Panc1 (cell line): ENCODE results near the gene MOSMO. TPM values are rescaled to one million over a fixed set of nuclear protein-coding genes. Genes with fewer than 3 reads are reported as not detected.
"Not testable (repeated sequence)": the region's sequence is repeated elsewhere in the genome, so short reads cannot be mapped to it uniquely, and the experiment has no call there.

ENCODE experiments used
- ATAC-seq: fragments of 200-7000 bp; cut with Tn5 transposase; 2 replicates; pipeline ENCODE4 v1.9.1; 2020; ENCODE audit warnings: mild to moderate bottlenecking, moderate library complexity
- BruUV-seq: library from RNA; stranded (reverse); fragments of 400-500 nt; replicated peaks from 2 replicates; lab custom pipeline; 2021; lab: Mats Ljungman, UMichigan
- CTCF ChIA-PET: fragments of 300-600 bp; sonication (Branson Sonifier 250); formaldehyde crosslinking; loops from one replicate; lab custom pipeline; 2022; ENCODE audit warnings: antibody characterized with exemption; lab: Charles Lee
- POLR2A ChIA-PET: fragments of 300-600 bp; sonication (Branson Sonifier 250); formaldehyde crosslinking; loops from one replicate; lab custom pipeline; 2022; ENCODE audit warnings: antibody characterized with exemption; lab: Charles Lee
- DNase-seq: peaks from one replicate; pipeline ENCODE4 v3.0.0-alpha.2; 2010; ENCODE audit warnings: low read depth, low spot score
- H3K27ac ChIP-seq: 2 replicates; pipeline ENCODE4 v1.5.1; 2011; ENCODE audit warnings: mild to moderate bottlenecking, low read length, inconsistent platforms
- H3K27me3 ChIP-seq: fragments of 200-500 bp; sonication (Bioruptor generic); 2 replicates; pipeline ENCODE4 v1.6.0; 2014; ENCODE audit warnings: low read length, inconsistent platforms; ENCODE audit not compliant: control insufficient read depth, insufficient read depth
- H3K36me3 ChIP-seq: fragments of 200-500 bp; sonication (Bioruptor generic); 2 replicates; pipeline ENCODE4 v1.5.1; 2014; ENCODE audit warnings: inconsistent platforms, mild to moderate bottlenecking, low read length, moderate library complexity; ENCODE audit not compliant: control insufficient read depth, insufficient read depth
- H3K4me1 ChIP-seq: 2 replicates; pipeline ENCODE4 v1.5.1; 2011; ENCODE audit warnings: inconsistent platforms, mild to moderate bottlenecking, low read length, moderate library complexity; ENCODE audit not compliant: control insufficient read depth, insufficient read depth
- H3K4me3 ChIP-seq, 2 experiments: 2 replicates each; pipeline ENCODE4 v1.5.1; 2011 to 2012; ENCODE audit warnings: low read depth in 2 of 2, low read length in 2 of 2, mild to moderate bottlenecking in 2 of 2, inconsistent platforms in 1 of 2, moderate library complexity in 1 of 2
- H3K9me3 ChIP-seq: fragments of 200-500 bp; sonication (Bioruptor generic); 2 replicates; pipeline ENCODE4 v1.5.1; 2014; ENCODE audit warnings: low read depth, mild to moderate bottlenecking, inconsistent platforms, low read length, moderate library complexity; ENCODE audit not compliant: control insufficient read depth, insufficient read depth
- CTCF ChIP-seq: fragments of 450-650 bp; IDR thresholded peaks from 2 replicates; pipeline ENCODE4 v1.5.1; 2017; ENCODE audit warnings: mild to moderate bottlenecking
- POLR2AphosphoS5 ChIP-seq: IDR thresholded peaks from 2 replicates; pipeline ENCODE4 v1.6.1; 2012; ENCODE audit warnings: mild to moderate bottlenecking, low read depth, low read length, moderate library complexity
- REST ChIP-seq, 2 experiments: IDR thresholded peaks; 2 replicates each; pipeline ENCODE4 v1.6.1; 2011 to 2012; ENCODE audit warnings: low read depth in 2 of 2, control low read depth in 1 of 2, low read length in 1 of 2, mild to moderate bottlenecking in 1 of 2, moderate library complexity in 1 of 2; ENCODE audit not compliant: insufficient read depth in 1 of 2
- SIN3A ChIP-seq: IDR thresholded peaks from 2 replicates; pipeline ENCODE4 v1.6.1; 2012; ENCODE audit warnings: low read depth, mild to moderate bottlenecking, low read length, moderate library complexity, borderline replicate concordance; ENCODE audit not compliant: insufficient read depth
- TCF7L2 ChIP-seq: IDR thresholded peaks from 2 replicates; pipeline ENCODE4 v1.6.1; 2011; ENCODE audit warnings: mild to moderate bottlenecking, low read depth, low read length, inconsistent platforms
- in situ Hi-C: cut with HindIII; loops from 2 replicates; pipeline ENCODE4 v1.10.0; 2016; ENCODE audit warnings: low sequenced_read_pairs, low pct_unique_long_range_greater_than_20kb
- intact Hi-C: fragments of 100-400 bp; cut with micrococcal nuclease; formaldehyde crosslinking; loops from one replicate; pipeline ENCODE4 v1.10.0; 2022; ENCODE audit not compliant: unreplicated experiment
- total RNA-seq: library from RNA; stranded (reverse); gene quantifications from one replicate; pipeline ENCODE4 v1.2.1, GENCODE V29; 2021; ENCODE audit not compliant: unreplicated experiment

Gene MOSMO
- total RNA-seq, 1 experiment from 2014 or later: 20.6 TPM

GRCh38 chr16:22023505-22023904, 15.6 kb downstream of the MOSMO start:
- TF ChIP-seq TCF7L2 (no peak), CTCF (no peak), REST (IDR thresholded peaks at IDR 0.05; ENCODE audit: insufficient read depth in 1 of 2, low read depth in 2 of 2, low read length in 1 of 2) (no peak), SIN3A (no peak), POLR2AphosphoS5 (no peak)
- Histone ChIP-seq H3K9me3 (no peaks in the 10 kb centered on the region), H3K36me3 (no peaks in the 10 kb centered on the region), H3K27me3 (no peaks in the 10 kb centered on the region), H3K4me3 (no peak overlapping the region), H3K4me1 (peaks cover 40% of the 10 kb centered on the region), H3K27ac (peak overlapping the region; percentile 46)
- POLR2A ChIA-PET: no interaction called here
- ATAC-seq: no peak
- intact Hi-C loops: no loop called here
- in situ Hi-C loops: no loop called here
- no TSS peak for BruUV-seq
- DNase-seq: no peak
- CTCF ChIA-PET: no interaction called here

- BruUV-seq, H3K4me3 ChIP-seq, H3K27me3 ChIP-seq, ATAC-seq, H3K9me3 ChIP-seq, in situ Hi-C loops, H3K36me3 ChIP-seq, DNase-seq, intact Hi-C loops: not testable (repeated sequence)
- ChIA-PET CTCF (interaction anchor here (0.7 kb wide), 1 partner anchor 13 kb away, joined by 3 read pairs; no protein-coding TSS in a partner anchor), POLR2A (interaction anchor here (0.6 kb wide), 1 partner anchor 346 kb away, joined by 11 read pairs; no protein-coding TSS in a partner anchor)
- Histone ChIP-seq H3K27ac (peak overlapping the region; percentile 31; the same call in 1 of the 2 replicates), H3K4me1 (peaks cover 50% of the 10 kb centered on the region)
Measured at GRCh38 chr16:22024785-22025184, 16.9 kb downstream of the MOSMO start.

GRCh38 chr16:22027633-22028032, 19.7 kb downstream of the MOSMO start:
- ATAC-seq: no peak
- POLR2A ChIA-PET: interaction anchor here (1.3 kb wide), 1 partner anchor 45 kb away, joined by 4 read pairs; no protein-coding TSS in a partner anchor

More at GRCh38 chr16:22027633-22028032, 19.7 kb downstream of the MOSMO start:
- intact Hi-C loops: no loop called here
- no peaks in the 10 kb centered on the region for H3K9me3 ChIP-seq
- no TSS peak for BruUV-seq
- DNase-seq: no peak
- CTCF ChIA-PET: no interaction called here
- H3K4me3 ChIP-seq: no peak overlapping the region
- no peaks in the 10 kb centered on the region for H3K36me3 ChIP-seq
- TF ChIP-seq REST (IDR thresholded peaks at IDR 0.05; ENCODE audit: insufficient read depth in 1 of 2, low read depth in 2 of 2, low read length in 1 of 2): no peak
- TF ChIP-seq SIN3A: no peak
- no peak for TF ChIP-seq POLR2AphosphoS5
- no peak for TF ChIP-seq CTCF
- TF ChIP-seq TCF7L2: no peak
- peak overlapping the region; percentile 80 for H3K27ac ChIP-seq
- in situ Hi-C loops: no loop called here
- H3K4me1 ChIP-seq: peaks cover 59% of the 10 kb centered on the region
- no peaks in the 10 kb centered on the region for H3K27me3 ChIP-seq
